GM12878 (cell line): ENCODE data around the gene NEURL3.
A peak's percentile ranks its signal among the peaks of the same experiment; 100 is the strongest.

Source experiments
- CREB1 ChIP-seq: IDR thresholded peaks from 2 replicates; pipeline ENCODE4 v1.6.1; 2012; ENCODE audit warnings: low read depth, mild to moderate bottlenecking, inconsistent platforms
- EZH2 ChIP-seq: IDR thresholded peaks from 2 replicates; pipeline ENCODE4 v1.6.1; 2012; ENCODE audit warnings: low read depth, mild to moderate bottlenecking, control low read depth, inconsistent platforms, low read length, borderline replicate concordance; ENCODE audit not compliant: control insufficient read depth
- HDAC2 ChIP-seq: fragments of 200-600 bp; sonication (generic); IDR thresholded peaks from 2 replicates; pipeline ENCODE4 v1.6.1; 2017
- JUND ChIP-seq: IDR thresholded peaks from 2 replicates; pipeline ENCODE4 v1.6.1; 2012; ENCODE audit warnings: low read depth, mild to moderate bottlenecking, low read length, improper control_type of control experiment, moderate library complexity
- POLR2A ChIP-seq: IDR thresholded peaks from 2 replicates; pipeline ENCODE4 v1.6.1; 2011; ENCODE audit warnings: low read depth, mild to moderate bottlenecking, low read length
- SRF ChIP-seq, 2 experiments: IDR thresholded peaks; 2 replicates each; pipeline ENCODE4 v1.6.1; 2011; ENCODE audit warnings: low read depth in 2 of 2, low read length in 2 of 2, mild to moderate bottlenecking in 1 of 2, moderate library complexity in 1 of 2
- TCF3 ChIP-seq: IDR thresholded peaks from 2 replicates; pipeline ENCODE4 v1.6.1; 2012; ENCODE audit warnings: low read depth, mild to moderate bottlenecking, low read length, borderline replicate concordance; ENCODE audit not compliant: insufficient read depth
- TF ChIP-seq, protein P1 (sequence below), 3 experiments: IDR thresholded peaks in 2 of 3; conservative IDR thresholded peaks in 1 of 3; 2 replicates each; pipeline ENCODE4 v1.5.1; 2011; ENCODE audit warnings: low read depth in 3 of 3, low read length in 3 of 3, mild to moderate bottlenecking in 3 of 3, control low read depth in 2 of 3, moderate library complexity in 2 of 3, inconsistent platforms in 1 of 3, mixed read lengths in 1 of 3; ENCODE audit not compliant: control insufficient read depth in 2 of 3, insufficient read depth in 1 of 3; ENCODE audit errors: extremely low read depth in 1 of 3
- TF ChIP-seq, protein P2 (sequence below): IDR thresholded peaks from 2 replicates; pipeline ENCODE4 v1.6.1; 2012; ENCODE audit warnings: improper control_type of control experiment, low read depth, low read length; ENCODE audit not compliant: insufficient replicate concordance
- TF ChIP-seq, protein P3 (sequence below): IDR thresholded peaks from 2 replicates; pipeline ENCODE4 v1.6.1; 2012; ENCODE audit warnings: low read depth, low read length, improper control_type of control experiment
- TF ChIP-seq, protein P4 (sequence below): fragments of 450-650 bp; IDR thresholded peaks from 2 replicates; pipeline ENCODE4 v1.6.1; 2014; ENCODE audit warnings: mild to moderate bottlenecking
- TF ChIP-seq, protein P5 (sequence below): fragments of 450-650 bp; IDR thresholded peaks from 2 replicates; pipeline ENCODE4 v1.6.1; 2016; ENCODE audit warnings: mild to moderate bottlenecking

DNA sequence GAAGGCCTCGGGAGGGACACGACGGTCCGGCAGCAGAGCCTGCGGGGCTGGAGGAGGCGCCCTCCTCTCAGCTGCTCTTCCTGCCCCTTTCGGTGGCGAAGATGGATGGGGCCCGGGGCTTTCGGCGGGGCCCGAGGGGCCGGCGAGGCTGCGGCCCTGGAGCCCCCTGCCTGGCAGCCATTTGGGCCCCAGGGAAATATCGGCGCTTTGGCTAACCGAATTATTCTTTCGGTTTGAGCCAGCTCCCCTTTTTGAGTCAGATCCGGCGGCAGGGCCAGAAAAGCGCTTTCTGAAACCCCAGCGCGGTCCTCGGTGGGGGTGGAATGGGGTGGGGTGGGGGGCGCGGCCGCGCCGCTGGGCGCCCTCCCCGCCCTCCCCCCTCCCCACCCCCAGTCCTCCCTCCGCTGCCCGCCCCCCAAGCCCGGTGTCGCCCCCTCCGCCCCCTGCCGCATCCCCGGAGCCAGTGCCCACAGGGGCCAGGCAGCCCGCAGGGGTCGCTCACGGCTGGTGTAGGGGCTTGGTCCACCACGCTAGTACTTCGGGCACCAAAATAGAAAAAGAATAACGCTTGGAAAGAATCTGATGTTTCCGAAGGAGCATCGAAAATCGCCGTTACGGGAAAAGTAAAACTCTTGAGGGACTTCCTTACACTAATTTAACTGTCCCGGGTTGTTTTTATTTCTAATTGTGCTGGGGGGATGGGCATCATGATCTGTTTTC is 22.3 kb upstream of the NEURL3 start:
- TF ChIP-seq, protein P1, sequence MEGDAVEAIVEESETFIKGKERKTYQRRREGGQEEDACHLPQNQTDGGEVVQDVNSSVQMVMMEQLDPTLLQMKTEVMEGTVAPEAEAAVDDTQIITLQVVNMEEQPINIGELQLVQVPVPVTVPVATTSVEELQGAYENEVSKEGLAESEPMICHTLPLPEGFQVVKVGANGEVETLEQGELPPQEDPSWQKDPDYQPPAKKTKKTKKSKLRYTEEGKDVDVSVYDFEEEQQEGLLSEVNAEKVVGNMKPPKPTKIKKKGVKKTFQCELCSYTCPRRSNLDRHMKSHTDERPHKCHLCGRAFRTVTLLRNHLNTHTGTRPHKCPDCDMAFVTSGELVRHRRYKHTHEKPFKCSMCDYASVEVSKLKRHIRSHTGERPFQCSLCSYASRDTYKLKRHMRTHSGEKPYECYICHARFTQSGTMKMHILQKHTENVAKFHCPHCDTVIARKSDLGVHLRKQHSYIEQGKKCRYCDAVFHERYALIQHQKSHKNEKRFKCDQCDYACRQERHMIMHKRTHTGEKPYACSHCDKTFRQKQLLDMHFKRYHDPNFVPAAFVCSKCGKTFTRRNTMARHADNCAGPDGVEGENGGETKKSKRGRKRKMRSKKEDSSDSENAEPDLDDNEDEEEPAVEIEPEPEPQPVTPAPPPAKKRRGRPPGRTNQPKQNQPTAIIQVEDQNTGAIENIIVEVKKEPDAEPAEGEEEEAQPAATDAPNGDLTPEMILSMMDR (IDR thresholded peaks at IDR 0.05 in 2 of 3, conservative IDR thresholded peaks at IDR 0.05 in 1 of 3; ENCODE audit: control insufficient read depth in 2 of 3, extremely low read depth in 1 of 3, insufficient read depth in 1 of 3, low read depth in 3 of 3, low read length in 3 of 3): peak in 2 of 3 experiments; percentile 28 to 32; a peak in 3 of 6 replicates
- TF ChIP-seq, protein P2, sequence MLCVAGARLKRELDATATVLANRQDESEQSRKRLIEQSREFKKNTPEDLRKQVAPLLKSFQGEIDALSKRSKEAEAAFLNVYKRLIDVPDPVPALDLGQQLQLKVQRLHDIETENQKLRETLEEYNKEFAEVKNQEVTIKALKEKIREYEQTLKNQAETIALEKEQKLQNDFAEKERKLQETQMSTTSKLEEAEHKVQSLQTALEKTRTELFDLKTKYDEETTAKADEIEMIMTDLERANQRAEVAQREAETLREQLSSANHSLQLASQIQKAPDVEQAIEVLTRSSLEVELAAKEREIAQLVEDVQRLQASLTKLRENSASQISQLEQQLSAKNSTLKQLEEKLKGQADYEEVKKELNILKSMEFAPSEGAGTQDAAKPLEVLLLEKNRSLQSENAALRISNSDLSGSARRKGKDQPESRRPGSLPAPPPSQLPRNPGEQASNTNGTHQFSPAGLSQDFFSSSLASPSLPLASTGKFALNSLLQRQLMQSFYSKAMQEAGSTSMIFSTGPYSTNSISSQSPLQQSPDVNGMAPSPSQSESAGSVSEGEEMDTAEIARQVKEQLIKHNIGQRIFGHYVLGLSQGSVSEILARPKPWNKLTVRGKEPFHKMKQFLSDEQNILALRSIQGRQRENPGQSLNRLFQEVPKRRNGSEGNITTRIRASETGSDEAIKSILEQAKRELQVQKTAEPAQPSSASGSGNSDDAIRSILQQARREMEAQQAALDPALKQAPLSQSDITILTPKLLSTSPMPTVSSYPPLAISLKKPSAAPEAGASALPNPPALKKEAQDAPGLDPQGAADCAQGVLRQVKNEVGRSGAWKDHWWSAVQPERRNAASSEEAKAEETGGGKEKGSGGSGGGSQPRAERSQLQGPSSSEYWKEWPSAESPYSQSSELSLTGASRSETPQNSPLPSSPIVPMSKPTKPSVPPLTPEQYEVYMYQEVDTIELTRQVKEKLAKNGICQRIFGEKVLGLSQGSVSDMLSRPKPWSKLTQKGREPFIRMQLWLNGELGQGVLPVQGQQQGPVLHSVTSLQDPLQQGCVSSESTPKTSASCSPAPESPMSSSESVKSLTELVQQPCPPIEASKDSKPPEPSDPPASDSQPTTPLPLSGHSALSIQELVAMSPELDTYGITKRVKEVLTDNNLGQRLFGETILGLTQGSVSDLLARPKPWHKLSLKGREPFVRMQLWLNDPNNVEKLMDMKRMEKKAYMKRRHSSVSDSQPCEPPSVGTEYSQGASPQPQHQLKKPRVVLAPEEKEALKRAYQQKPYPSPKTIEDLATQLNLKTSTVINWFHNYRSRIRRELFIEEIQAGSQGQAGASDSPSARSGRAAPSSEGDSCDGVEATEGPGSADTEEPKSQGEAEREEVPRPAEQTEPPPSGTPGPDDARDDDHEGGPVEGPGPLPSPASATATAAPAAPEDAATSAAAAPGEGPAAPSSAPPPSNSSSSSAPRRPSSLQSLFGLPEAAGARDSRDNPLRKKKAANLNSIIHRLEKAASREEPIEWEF: no peak
- peak; percentile 83 for TF ChIP-seq JUND
- TF ChIP-seq SRF (IDR thresholded peaks at IDR 0.05; ENCODE audit: low read depth in 2 of 2, low read length in 2 of 2): peak in 1 of 2 experiments; percentile 89; a peak in 2 of 4 replicates
- TF ChIP-seq EZH2: no peak
- TF ChIP-seq, protein P3, sequence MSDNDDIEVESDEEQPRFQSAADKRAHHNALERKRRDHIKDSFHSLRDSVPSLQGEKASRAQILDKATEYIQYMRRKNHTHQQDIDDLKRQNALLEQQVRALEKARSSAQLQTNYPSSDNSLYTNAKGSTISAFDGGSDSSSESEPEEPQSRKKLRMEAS: peak; percentile 60; the same call in 1 of the 2 replicates
- TF ChIP-seq, protein P4, sequence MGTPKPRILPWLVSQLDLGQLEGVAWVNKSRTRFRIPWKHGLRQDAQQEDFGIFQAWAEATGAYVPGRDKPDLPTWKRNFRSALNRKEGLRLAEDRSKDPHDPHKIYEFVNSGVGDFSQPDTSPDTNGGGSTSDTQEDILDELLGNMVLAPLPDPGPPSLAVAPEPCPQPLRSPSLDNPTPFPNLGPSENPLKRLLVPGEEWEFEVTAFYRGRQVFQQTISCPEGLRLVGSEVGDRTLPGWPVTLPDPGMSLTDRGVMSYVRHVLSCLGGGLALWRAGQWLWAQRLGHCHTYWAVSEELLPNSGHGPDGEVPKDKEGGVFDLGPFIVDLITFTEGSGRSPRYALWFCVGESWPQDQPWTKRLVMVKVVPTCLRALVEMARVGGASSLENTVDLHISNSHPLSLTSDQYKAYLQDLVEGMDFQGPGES: no peak
- peak; percentile 73 for TF ChIP-seq POLR2A
- 0 out of 2 replicates have a peak, but pooled peaks have one; percentile 14 for TF ChIP-seq CREB1
- TF ChIP-seq, protein P5, sequence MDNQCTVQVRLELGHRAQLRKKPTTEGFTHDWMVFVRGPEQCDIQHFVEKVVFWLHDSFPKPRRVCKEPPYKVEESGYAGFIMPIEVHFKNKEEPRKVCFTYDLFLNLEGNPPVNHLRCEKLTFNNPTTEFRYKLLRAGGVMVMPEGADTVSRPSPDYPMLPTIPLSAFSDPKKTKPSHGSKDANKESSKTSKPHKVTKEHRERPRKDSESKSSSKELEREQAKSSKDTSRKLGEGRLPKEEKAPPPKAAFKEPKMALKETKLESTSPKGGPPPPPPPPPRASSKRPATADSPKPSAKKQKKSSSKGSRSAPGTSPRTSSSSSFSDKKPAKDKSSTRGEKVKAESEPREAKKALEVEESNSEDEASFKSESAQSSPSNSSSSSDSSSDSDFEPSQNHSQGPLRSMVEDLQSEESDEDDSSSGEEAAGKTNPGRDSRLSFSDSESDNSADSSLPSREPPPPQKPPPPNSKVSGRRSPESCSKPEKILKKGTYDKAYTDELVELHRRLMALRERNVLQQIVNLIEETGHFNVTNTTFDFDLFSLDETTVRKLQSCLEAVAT: no peak
- no peak for TF ChIP-seq TCF3
- no peak for TF ChIP-seq HDAC2
